RWPE2 (cell line): ENCODE measurements around the gene SAMD3.

Source experiments
- ATAC-seq: fragments of 200-7000 bp; cut with Tn5 transposase; 3 replicates; pipeline ENCODE4 v1.9.1; 2021; ENCODE audit warnings: low read depth
- DNase-seq: peaks from one replicate; pipeline ENCODE4 v3.0.0-alpha.2; 2020; ENCODE audit warnings: low spot score
- H3K27ac ChIP-seq: fragments of 450-650 bp; 2 replicates; pipeline ENCODE4 v1.5.1; 2017; ENCODE audit warnings: mild to moderate bottlenecking; ENCODE audit not compliant: poor library complexity, severe bottlenecking
- H3K27me3 ChIP-seq: fragments of 250-450 bp; sonication (Bioruptor Pico); 2 replicates; pipeline ENCODE4 v1.5.1; 2021; ENCODE audit warnings: mild to moderate bottlenecking, moderate library complexity; ENCODE audit not compliant: insufficient read depth, poor library complexity, severe bottlenecking
- H3K36me3 ChIP-seq: fragments of 250-450 bp; sonication (Bioruptor Pico); 2 replicates; pipeline ENCODE4 v1.5.1; 2020; ENCODE audit warnings: low read depth, mild to moderate bottlenecking, moderate library complexity
- H3K4me1 ChIP-seq: fragments of 250-450 bp; sonication (Bioruptor Pico); 2 replicates; pipeline ENCODE4 v1.5.1; 2021; ENCODE audit warnings: mild to moderate bottlenecking, moderate library complexity; ENCODE audit not compliant: insufficient read depth, poor library complexity, severe bottlenecking
- H3K4me3 ChIP-seq: fragments of 250-450 bp; sonication (Bioruptor Pico); 2 replicates; pipeline ENCODE4 v1.5.1; 2021; ENCODE audit warnings: mild to moderate bottlenecking, moderate library complexity; ENCODE audit not compliant: severe bottlenecking
- H3K9me3 ChIP-seq: fragments of 250-450 bp; sonication (Bioruptor Pico); 2 replicates; pipeline ENCODE4 v1.5.1; 2021; ENCODE audit warnings: mild to moderate bottlenecking, moderate library complexity; ENCODE audit not compliant: severe bottlenecking
- CTCF ChIP-seq: fragments of 450-650 bp; IDR thresholded peaks from one replicate; pipeline ENCODE4 v1.5.1; 2017; ENCODE audit warnings: mild to moderate bottlenecking, moderate library complexity; ENCODE audit not compliant: poor library complexity, severe bottlenecking

SAMD3 gene

GRCh38 chr6:130218134-130218533, 4.6 kb downstream of the SAMD3 start:
- DNase-seq (no peak), ATAC-seq (no peak)
- Histone ChIP-seq H3K36me3 (no peaks in the 10 kb centered on the region), H3K9me3 (no peaks in the 10 kb centered on the region), H3K27ac (no peak overlapping the region), H3K27me3 (peaks cover 8% of the 10 kb centered on the region), H3K4me3 (no peak overlapping the region), H3K4me1 (no peaks in the 10 kb centered on the region)
- no peak for TF ChIP-seq CTCF

- ATAC-seq, result no peak
- TF ChIP-seq CTCF, result no peak
- no peaks in the 10 kb centered on the region for H3K36me3 ChIP-seq
Observed at GRCh38 chr6:130216620-130217019, 6.1 kb downstream of the SAMD3 start.

GRCh38 chr6:130215526-130215925, 7.2 kb downstream of the SAMD3 start:
- Histone ChIP-seq H3K27me3 (peaks cover 8% of the 10 kb centered on the region), H3K36me3 (no peaks in the 10 kb centered on the region), H3K27ac (no peak overlapping the region), H3K9me3 (no peaks in the 10 kb centered on the region), H3K4me3 (no peak overlapping the region), H3K4me1 (no peaks in the 10 kb centered on the region)
- no peak for TF ChIP-seq CTCF
- ATAC-seq (no peak), DNase-seq (no peak)

More at GRCh38 chr6:130216620-130217019, 6.1 kb downstream of the SAMD3 start:
- Histone ChIP-seq H3K4me1 (no peaks in the 10 kb centered on the region), H3K4me3 (no peak overlapping the region), H3K9me3 (no peaks in the 10 kb centered on the region), H3K27ac (no peak overlapping the region), H3K27me3 (peaks cover 8% of the 10 kb centered on the region)
- no peak for DNase-seq

DNA sequence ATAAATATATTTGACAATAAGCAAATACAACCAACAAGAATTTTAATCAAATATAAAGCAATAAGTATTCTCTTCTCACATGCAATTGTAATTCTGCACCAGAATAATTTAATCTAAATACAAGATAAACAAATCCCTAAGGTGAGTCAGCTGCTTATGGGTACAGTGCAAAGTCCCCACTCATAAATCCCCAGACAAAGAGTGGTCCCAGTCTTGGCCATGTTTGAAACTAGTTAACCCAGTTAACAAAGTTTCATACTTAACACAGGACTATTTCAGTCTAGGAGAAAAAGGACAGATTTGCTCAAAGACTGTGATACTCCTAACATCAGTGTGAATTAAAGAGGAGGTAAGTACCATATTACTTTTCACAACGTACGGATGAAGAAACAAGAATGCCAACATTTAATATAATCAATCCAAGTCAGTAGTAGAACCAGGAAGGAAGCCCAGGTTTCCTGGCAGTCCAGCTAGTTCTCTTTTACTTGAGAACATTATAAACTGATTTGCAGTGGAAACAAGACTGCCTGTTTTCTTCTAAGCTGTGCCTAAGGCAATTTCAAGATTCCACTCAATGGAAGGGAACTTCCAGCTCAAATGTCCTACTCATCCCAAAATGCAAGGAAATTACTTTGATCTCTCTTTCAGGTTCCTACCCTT, 10.4 kb downstream of the SAMD3 start:
- DNase-seq, result no peak
- Histone ChIP-seq H3K36me3 (no peaks in the 10 kb centered on the region), H3K4me3 (no peak overlapping the region), H3K9me3 (no peaks in the 10 kb centered on the region), H3K27ac (no peak overlapping the region), H3K4me1 (no peaks in the 10 kb centered on the region), H3K27me3 (peaks cover 8% of the 10 kb centered on the region)
- TF ChIP-seq CTCF, result no peak
- no peak for ATAC-seq

- ATAC-seq, result no peak
- Histone ChIP-seq H3K9me3 (no peaks in the 10 kb centered on the region), H3K36me3 (no peaks in the 10 kb centered on the region), H3K4me3 (no peak overlapping the region), H3K4me1 (no peaks in the 10 kb centered on the region), H3K27me3 (peaks cover 5% of the 10 kb centered on the region), H3K27ac (no peak overlapping the region)
- no peak for TF ChIP-seq CTCF
- DNase-seq, result no peak
Observed at GRCh38 chr6:130211691-130212090, 11.1 kb downstream of the SAMD3 start.
